Measurements from ENCODE around the gene PBX1.

The PBX1 gene

GRCh38 chr1:164880199-164880598, 321.2 kb downstream of the PBX1 start:
- H2BK120ac ChIP-seq (ENCODE audit: low read depth, low read length) = no peak overlapping the region
- no peaks in the 10 kb centered on the region for H3K9me3 ChIP-seq (replicated peaks in 1 of 2; ENCODE audit: control insufficient read depth in 2 of 2, insufficient read depth in 1 of 2, low read depth in 1 of 2, low read length in 2 of 2)
- H3K27ac ChIP-seq (replicated peaks; ENCODE audit: low read length) = no peak overlapping the region
- H4K91ac ChIP-seq (ENCODE audit: low read depth, low read length, poor library complexity) = no peak overlapping the region
- no peak overlapping the region for H3K14ac ChIP-seq (ENCODE audit: low read length)
- no peak overlapping the region for H2BK12ac ChIP-seq (ENCODE audit: low read length)
- H4K8ac ChIP-seq (ENCODE audit: low read depth, low read length) = no peak overlapping the region
- no peak overlapping the region for H3K4me2 ChIP-seq (ENCODE audit: insufficient read depth, low read length, poor library complexity, severe bottlenecking)
- peaks cover 0 to 2% of the 10 kb centered on the region in 2 donors for H3K4me1 ChIP-seq (ENCODE audit: control insufficient read depth in 2 of 2, insufficient read depth in 1 of 2, low read depth in 1 of 2, low read length in 2 of 2)
- H2BK5ac ChIP-seq (ENCODE audit: low read length) = no peak overlapping the region
- no peak overlapping the region for H3K4ac ChIP-seq (ENCODE audit: low read length)
- H3K18ac ChIP-seq (ENCODE audit: low read length) = no peak overlapping the region
- no peak overlapping the region for H3K9ac ChIP-seq (ENCODE audit: low read depth, low read length, poor library complexity)
- H2AFZ ChIP-seq (ENCODE audit: low read length) = no peak overlapping the region
- no peaks in the 10 kb centered on the region for H3K36me3 ChIP-seq (replicated peaks in 1 of 2; ENCODE audit: control insufficient read depth in 2 of 2, insufficient read depth in 2 of 2, low read length in 2 of 2)
- H3K27me3 ChIP-seq (ENCODE audit: control insufficient read depth in 3 of 3, insufficient read depth in 3 of 3, low read depth in 1 of 3, low read length in 3 of 3) = no peaks in the 10 kb centered on the region
- H2BK15ac ChIP-seq (ENCODE audit: low read length) = no peak overlapping the region
- H3K79me1 ChIP-seq (ENCODE audit: low read depth, low read length) = no peaks in the 10 kb centered on the region
- whole genome bisulfite sequencing, 2 donors (ENCODE audit: extremely low coverage in 2 of 2, insufficient read length in 2 of 2, insufficient replicate concordance in 1 of 2) = no CpG with 5 or more reads among the region's 3 CpGs
- DNase-seq (ENCODE audit: low spot score) = no peak
- no peak overlapping the region for H2AK5ac ChIP-seq (ENCODE audit: low read depth, low read length)
- no peak overlapping the region for H3K23ac ChIP-seq (ENCODE audit: low read depth, low read length, poor library complexity)
- no peak overlapping the region for H3K4me3 ChIP-seq (ENCODE audit: low read length in 2 of 2)

GRCh38 chr1:164880644-164881043, 321.7 kb downstream of the PBX1 start:
- H3K9me3 ChIP-seq (replicated peaks in 1 of 2; ENCODE audit: control insufficient read depth in 2 of 2, insufficient read depth in 1 of 2, low read depth in 1 of 2, low read length in 2 of 2) = no peaks in the 10 kb centered on the region
- no peak overlapping the region for H3K23ac ChIP-seq (ENCODE audit: low read depth, low read length, poor library complexity)
- no peak overlapping the region for H2AFZ ChIP-seq (ENCODE audit: low read length)
- H3K4me3 ChIP-seq (ENCODE audit: low read length in 2 of 2) = no peak overlapping the region
- H3K36me3 ChIP-seq (replicated peaks in 1 of 2; ENCODE audit: control insufficient read depth in 2 of 2, insufficient read depth in 2 of 2, low read length in 2 of 2) = no peaks in the 10 kb centered on the region
- H4K8ac ChIP-seq (ENCODE audit: low read depth, low read length) = no peak overlapping the region
- no peak for DNase-seq (ENCODE audit: low spot score)
- H2BK15ac ChIP-seq (ENCODE audit: low read length) = no peak overlapping the region
- H3K79me1 ChIP-seq (ENCODE audit: low read depth, low read length) = no peaks in the 10 kb centered on the region
- H4K91ac ChIP-seq (ENCODE audit: low read depth, low read length, poor library complexity) = no peak overlapping the region
- H3K18ac ChIP-seq (ENCODE audit: low read length) = no peak overlapping the region
- no peak overlapping the region for H2BK12ac ChIP-seq (ENCODE audit: low read length)
- H3K4me1 ChIP-seq (ENCODE audit: control insufficient read depth in 2 of 2, insufficient read depth in 1 of 2, low read depth in 1 of 2, low read length in 2 of 2) = peaks cover 0 to 2% of the 10 kb centered on the region in 2 donors
- no peak overlapping the region for H3K9ac ChIP-seq (ENCODE audit: low read depth, low read length, poor library complexity)
- no peak overlapping the region for H3K4ac ChIP-seq (ENCODE audit: low read length)
- H2BK120ac ChIP-seq (ENCODE audit: low read depth, low read length) = no peak overlapping the region
- H3K27ac ChIP-seq (replicated peaks; ENCODE audit: low read length) = no peak overlapping the region
- no peak overlapping the region for H3K4me2 ChIP-seq (ENCODE audit: insufficient read depth, low read length, poor library complexity, severe bottlenecking)
- no peak overlapping the region for H2AK5ac ChIP-seq (ENCODE audit: low read depth, low read length)
- no peaks in the 10 kb centered on the region for H3K27me3 ChIP-seq (ENCODE audit: control insufficient read depth in 3 of 3, insufficient read depth in 3 of 3, low read depth in 1 of 3, low read length in 3 of 3)
- no peak overlapping the region for H3K14ac ChIP-seq (ENCODE audit: low read length)
- no peak overlapping the region for H2BK5ac ChIP-seq (ENCODE audit: low read length)
- no CpG with 5 or more reads among the region's 2 CpGs for WGBS, 2 donors (ENCODE audit: extremely low coverage in 2 of 2, insufficient read length in 2 of 2, insufficient replicate concordance in 1 of 2)

DNA sequence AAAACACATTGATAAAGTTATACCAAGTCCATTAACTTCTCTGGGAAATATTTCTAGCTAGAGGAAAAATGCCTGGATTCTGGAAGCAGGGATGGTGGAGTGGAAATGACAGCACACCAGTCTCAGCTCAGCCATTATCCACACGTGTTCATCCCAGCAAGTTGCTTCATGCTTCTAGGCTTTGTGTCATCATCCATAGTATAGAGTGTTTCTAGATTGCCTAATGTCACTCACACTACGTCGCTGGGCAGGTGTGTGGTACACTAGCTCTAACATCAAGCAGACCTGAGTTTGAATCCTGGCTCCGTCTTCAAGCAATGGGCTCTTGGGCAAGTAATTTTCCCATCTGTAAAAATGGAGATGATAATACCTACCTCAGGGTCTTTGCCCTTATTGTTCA, 326.3 kb downstream of the PBX1 start:
- Histone ChIP-seq H2BK120ac (ENCODE audit: low read depth, low read length) (no peak overlapping the region), H3K14ac (ENCODE audit: low read length) (no peak overlapping the region), H3K79me1 (ENCODE audit: low read depth, low read length) (no peaks in the 10 kb centered on the region), H2BK12ac (ENCODE audit: low read length) (no peak overlapping the region), H4K8ac (ENCODE audit: low read depth, low read length) (no peak overlapping the region), H3K36me3 (replicated peaks in 1 of 2; ENCODE audit: control insufficient read depth in 2 of 2, insufficient read depth in 2 of 2, low read length in 2 of 2) (no peaks in the 10 kb centered on the region), H2AK5ac (ENCODE audit: low read depth, low read length) (no peak overlapping the region), H2AFZ (ENCODE audit: low read length) (no peak overlapping the region), H3K4ac (ENCODE audit: low read length) (no peak overlapping the region), H4K91ac (ENCODE audit: low read depth, low read length, poor library complexity) (no peak overlapping the region), H3K27ac (replicated peaks; ENCODE audit: low read length) (no peak overlapping the region), H2BK15ac (ENCODE audit: low read length) (no peak overlapping the region), H3K27me3 (ENCODE audit: control insufficient read depth in 3 of 3, insufficient read depth in 3 of 3, low read depth in 1 of 3, low read length in 3 of 3) (no peaks in the 10 kb centered on the region), H3K4me3 (ENCODE audit: low read length in 2 of 2) (no peak overlapping the region), H2BK5ac (ENCODE audit: low read length) (no peak overlapping the region), H3K4me1 (ENCODE audit: control insufficient read depth in 2 of 2, insufficient read depth in 1 of 2, low read depth in 1 of 2, low read length in 2 of 2) (no peaks in the 10 kb centered on the region), H3K18ac (ENCODE audit: low read length) (no peak overlapping the region), H3K9ac (ENCODE audit: low read depth, low read length, poor library complexity) (no peak overlapping the region), H3K9me3 (replicated peaks in 1 of 2; ENCODE audit: control insufficient read depth in 2 of 2, insufficient read depth in 1 of 2, low read depth in 1 of 2, low read length in 2 of 2) (no peaks in the 10 kb centered on the region), H3K4me2 (ENCODE audit: insufficient read depth, low read length, poor library complexity, severe bottlenecking) (no peak overlapping the region), H3K23ac (ENCODE audit: low read depth, low read length, poor library complexity) (no peak overlapping the region)
- no CpG with 5 or more reads among the region's 4 CpGs for WGBS, 2 donors (ENCODE audit: extremely low coverage in 2 of 2, insufficient read length in 2 of 2, insufficient replicate concordance in 1 of 2)
- no peak for DNase-seq (ENCODE audit: low spot score)

DNA sequence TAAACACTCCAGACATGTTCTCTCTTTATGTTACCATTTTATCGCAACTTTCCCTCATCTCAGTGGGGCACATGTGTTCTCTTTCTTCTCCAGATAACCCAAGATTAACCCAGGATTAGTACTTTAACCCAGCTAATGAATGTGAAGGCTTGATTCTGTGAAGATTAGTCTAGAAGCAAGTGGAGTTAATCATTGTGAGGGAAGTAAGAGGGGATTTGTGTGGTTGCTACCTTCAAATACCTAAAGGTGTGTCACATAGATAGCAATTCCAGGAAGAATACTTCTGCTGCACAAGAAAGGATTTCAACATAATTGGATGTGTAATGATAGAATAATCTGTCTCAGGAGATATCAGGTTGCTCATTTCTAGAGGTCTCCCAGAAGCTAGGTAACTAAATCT, 327.1 kb downstream of the PBX1 start:
- Histone ChIP-seq H3K27me3 (ENCODE audit: control insufficient read depth in 3 of 3, insufficient read depth in 3 of 3, low read depth in 1 of 3, low read length in 3 of 3) (no peaks in the 10 kb centered on the region), H2BK15ac (ENCODE audit: low read length) (no peak overlapping the region), H3K4ac (ENCODE audit: low read length) (no peak overlapping the region), H2BK12ac (ENCODE audit: low read length) (no peak overlapping the region), H3K27ac (replicated peaks; ENCODE audit: low read length) (no peak overlapping the region), H3K9me3 (replicated peaks in 1 of 2; ENCODE audit: control insufficient read depth in 2 of 2, insufficient read depth in 1 of 2, low read depth in 1 of 2, low read length in 2 of 2) (no peaks in the 10 kb centered on the region), H4K8ac (ENCODE audit: low read depth, low read length) (no peak overlapping the region), H2AK5ac (ENCODE audit: low read depth, low read length) (no peak overlapping the region), H3K14ac (ENCODE audit: low read length) (no peak overlapping the region), H3K9ac (ENCODE audit: low read depth, low read length, poor library complexity) (no peak overlapping the region), H3K4me3 (ENCODE audit: low read length in 2 of 2) (no peak overlapping the region), H4K91ac (ENCODE audit: low read depth, low read length, poor library complexity) (no peak overlapping the region), H3K4me1 (ENCODE audit: control insufficient read depth in 2 of 2, insufficient read depth in 1 of 2, low read depth in 1 of 2, low read length in 2 of 2) (no peaks in the 10 kb centered on the region), H2BK120ac (ENCODE audit: low read depth, low read length) (no peak overlapping the region), H3K79me1 (ENCODE audit: low read depth, low read length) (no peaks in the 10 kb centered on the region), H2BK5ac (ENCODE audit: low read length) (no peak overlapping the region), H3K4me2 (ENCODE audit: insufficient read depth, low read length, poor library complexity, severe bottlenecking) (no peak overlapping the region), H3K18ac (ENCODE audit: low read length) (no peak overlapping the region), H3K36me3 (replicated peaks in 1 of 2; ENCODE audit: control insufficient read depth in 2 of 2, insufficient read depth in 2 of 2, low read length in 2 of 2) (no peaks in the 10 kb centered on the region), H2AFZ (ENCODE audit: low read length) (no peak overlapping the region), H3K23ac (ENCODE audit: low read depth, low read length, poor library complexity) (no peak overlapping the region)
- no peak for DNase-seq (ENCODE audit: low spot score)
- no CpG with 5 or more reads among the region's 1 CpG for WGBS, 2 donors (ENCODE audit: extremely low coverage in 2 of 2, insufficient read length in 2 of 2, insufficient replicate concordance in 1 of 2)
